Mammary epithelial cell (primary cell): ENCODE results near the gene RFTN1.

ENCODE experiments used
- CTCF ChIP-seq, 2 donors: IDR thresholded peaks in 1 of 2; conservative IDR thresholded peaks in 1 of 2; 2 replicates each; pipeline ENCODE4 v1.5.1; 2011 to 2012; ENCODE audit warnings: inconsistent platforms in 2 of 2, low read length in 2 of 2, mild to moderate bottlenecking in 2 of 2, control low read depth in 1 of 2, low read depth in 1 of 2; ENCODE audit not compliant: insufficient read depth in 1 of 2; ENCODE audit errors: extremely low read depth in 1 of 2
- EZH2 ChIP-seq: IDR thresholded peaks from 2 replicates; pipeline ENCODE4 v1.6.1; 2012; ENCODE audit warnings: low read length, inconsistent platforms, borderline replicate concordance

DNA sequence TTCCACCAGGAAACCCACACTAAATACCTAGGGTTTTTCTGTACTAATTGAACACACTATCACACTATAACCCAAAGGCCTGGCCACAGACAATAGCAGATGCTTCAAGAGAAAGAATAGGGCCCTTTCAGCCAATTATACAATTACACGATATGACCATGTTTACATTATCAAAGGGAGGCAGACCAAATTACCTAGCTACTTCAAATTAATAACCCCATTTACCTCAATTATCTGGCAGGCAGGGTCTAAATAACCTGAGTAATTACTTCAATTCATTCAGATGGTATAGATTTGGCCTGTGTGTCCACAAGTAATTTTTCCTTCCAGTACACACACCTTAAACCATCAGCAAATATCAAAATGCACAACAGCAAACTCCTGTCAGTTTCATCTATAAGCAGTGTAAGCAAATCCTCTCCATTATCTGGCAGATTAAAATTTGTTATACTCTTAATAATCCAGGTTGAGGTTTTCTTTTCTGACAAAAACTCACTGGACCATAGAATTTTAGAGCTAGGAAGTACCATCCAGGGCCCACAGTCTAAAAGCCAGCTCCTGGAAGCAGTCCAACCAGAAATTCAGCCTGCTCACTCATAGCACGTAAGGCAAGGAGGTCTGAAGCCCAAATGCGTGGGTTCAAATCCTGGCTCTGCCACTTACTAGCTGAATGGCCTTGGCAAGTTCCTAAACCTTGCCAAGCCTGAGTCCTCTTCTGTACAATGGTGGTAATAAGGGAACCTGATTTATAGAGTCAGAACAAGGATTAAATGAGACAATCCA lies 51.8 kb downstream of the RFTN1 start:
- no peak for TF ChIP-seq CTCF (conservative IDR thresholded peaks at IDR 0.05 in 1 of 2, IDR thresholded peaks at IDR 0.05 in 1 of 2; ENCODE audit: extremely low read depth in 1 of 2, insufficient read depth in 1 of 2, low read depth in 1 of 2, low read length in 2 of 2)
- no peak for TF ChIP-seq EZH2
